Mesenchymal stem cell (in vitro differentiated cells and primary cell): ENCODE results near the gene STARD3.
"Not testable (repeated sequence)": the region's sequence is repeated elsewhere in the genome, so short reads cannot be mapped to it uniquely, and the experiment has no call there.

Experiments used
- DNase-seq: peaks from one replicate; pipeline ENCODE4 v3.0.0-alpha.2; 2013
- H2AFZ ChIP-seq: one replicate; pipeline ENCODE4 v1.6.1; 2013; ENCODE audit warnings: low read depth, mild to moderate bottlenecking, control low read depth, inconsistent platforms, low read length, moderate library complexity
- H2AK5ac ChIP-seq: 2 replicates; pipeline ENCODE4 v1.6.1; 2013; ENCODE audit warnings: low read length, moderate library complexity, mild to moderate bottlenecking, inconsistent platforms; ENCODE audit not compliant: severe bottlenecking
- H2BK120ac ChIP-seq: one replicate; pipeline ENCODE4 v1.6.1; 2013; ENCODE audit warnings: low read depth, mild to moderate bottlenecking, inconsistent platforms, low read length, moderate library complexity
- H2BK12ac ChIP-seq, 2 experiments: one replicate each; pipeline ENCODE4 v1.6.1; 2013; ENCODE audit warnings: inconsistent platforms in 2 of 2, low read length in 2 of 2, mild to moderate bottlenecking in 2 of 2, moderate library complexity in 2 of 2, control low read depth in 1 of 2
- H2BK15ac ChIP-seq: one replicate; pipeline ENCODE4 v1.6.1; 2013; ENCODE audit warnings: mild to moderate bottlenecking, low read depth, inconsistent platforms; ENCODE audit not compliant: poor library complexity, severe bottlenecking
- H2BK5ac ChIP-seq: 2 replicates; pipeline ENCODE4 v1.6.1; 2013; ENCODE audit warnings: low read depth, mild to moderate bottlenecking, low read length, control low read depth, inconsistent platforms; ENCODE audit not compliant: poor library complexity, severe bottlenecking
- H3K14ac ChIP-seq, 2 experiments: one replicate each; pipeline ENCODE4 v1.6.1; 2013; ENCODE audit warnings: inconsistent platforms in 2 of 2, low read length in 2 of 2, control low read depth in 1 of 2, mild to moderate bottlenecking in 1 of 2, moderate library complexity in 1 of 2
- H3K18ac ChIP-seq, 2 experiments: one replicate each; pipeline ENCODE4 v1.6.1; 2013; ENCODE audit warnings: inconsistent platforms in 2 of 2, low read length in 2 of 2, control low read depth in 1 of 2, low read depth in 1 of 2, mild to moderate bottlenecking in 1 of 2
- H3K23ac ChIP-seq, 2 experiments: one replicate each; pipeline ENCODE4 v1.6.1; 2013; ENCODE audit warnings: inconsistent platforms in 2 of 2, low read length in 2 of 2, mild to moderate bottlenecking in 2 of 2, moderate library complexity in 2 of 2, control low read depth in 1 of 2
- H3K27ac ChIP-seq: 2 replicates; pipeline ENCODE4 v1.5.1; 2013; ENCODE audit warnings: mild to moderate bottlenecking, moderate library complexity, low read length, control low read depth, inconsistent platforms; ENCODE audit not compliant: poor library complexity, severe bottlenecking
- H3K27me3 ChIP-seq, 2 experiments: 2 replicates each; pipeline versions ENCODE4 v1.6.1 to v1.7.0; 2013; ENCODE audit warnings: low read length in 2 of 2, mild to moderate bottlenecking in 2 of 2, moderate library complexity in 2 of 2, control low read depth in 1 of 2, inconsistent platforms in 1 of 2; ENCODE audit not compliant: control insufficient read depth in 1 of 2, insufficient read depth in 1 of 2
- H3K36me3 ChIP-seq, 2 experiments: 2 replicates each; pipeline versions ENCODE4 v1.6.1 to v1.7.0; 2013; ENCODE audit warnings: low read length in 2 of 2, control low read depth in 1 of 2, inconsistent platforms in 1 of 2, low read depth in 1 of 2, mild to moderate bottlenecking in 1 of 2; ENCODE audit not compliant: insufficient read depth in 2 of 2, control insufficient read depth in 1 of 2
- H3K4ac ChIP-seq, 2 experiments: one replicate each; pipeline ENCODE4 v1.6.1; 2013; ENCODE audit warnings: inconsistent platforms in 2 of 2, low read length in 2 of 2, mild to moderate bottlenecking in 2 of 2, moderate library complexity in 2 of 2, control low read depth in 1 of 2, low read depth in 1 of 2
- H3K4me1 ChIP-seq: 2 replicates; pipeline ENCODE4 v1.6.1; 2013; ENCODE audit warnings: low read depth, low read length, control low read depth; ENCODE audit not compliant: control insufficient read depth, insufficient read depth
- H3K4me2 ChIP-seq: 2 replicates; pipeline ENCODE4 v1.6.1; 2013; ENCODE audit warnings: low read length, mild to moderate bottlenecking, inconsistent platforms; ENCODE audit not compliant: poor library complexity, severe bottlenecking
- H3K4me3 ChIP-seq, 2 experiments: 2 replicates each; pipeline versions ENCODE4 v1.5.1 to v1.7.0; 2013; ENCODE audit warnings: low read length in 2 of 2, mild to moderate bottlenecking in 2 of 2, control low read depth in 1 of 2, low read depth in 1 of 2; ENCODE audit not compliant: insufficient read depth in 1 of 2
- H3K79me1 ChIP-seq: replicated peaks from 2 replicates; pipeline ENCODE4 v1.6.1; 2013; ENCODE audit warnings: mild to moderate bottlenecking, control low read depth, low read length, inconsistent platforms; ENCODE audit not compliant: poor library complexity, severe bottlenecking
- H3K9ac ChIP-seq: 2 replicates; pipeline ENCODE4 v1.7.0; 2013; ENCODE audit warnings: mild to moderate bottlenecking, low read length, moderate library complexity
- H3K9me3 ChIP-seq: 2 replicates; pipeline ENCODE4 v1.7.0; 2013; ENCODE audit warnings: mild to moderate bottlenecking, low read length; ENCODE audit not compliant: control insufficient read depth
- H4K8ac ChIP-seq: one replicate; pipeline ENCODE4 v1.6.1; 2013; ENCODE audit warnings: inconsistent platforms, mild to moderate bottlenecking, low read length, moderate library complexity
- H4K91ac ChIP-seq: one replicate; pipeline ENCODE4 v1.6.1; 2013; ENCODE audit warnings: mild to moderate bottlenecking, low read length, inconsistent platforms
- WGBS: methylation state at CpG from one replicate; pipeline ENCODE4 v1.1.7; 2013; ENCODE audit warnings: mixed read lengths; 5-methylcytosine and 5-hydroxymethylcytosine counted together

Gene STARD3

GRCh38 chr17:39709319-39709997, 72.5 kb downstream of the STARD3 start:
- no peak for DNase-seq
- Histone ChIP-seq H3K14ac (no peak overlapping the region), H2BK5ac (no peak overlapping the region), H3K27ac (no peak overlapping the region), H2BK15ac (no peak overlapping the region), H2AK5ac (no peak overlapping the region), H3K4me2 (no peak overlapping the region), H3K9ac (no peak overlapping the region), H4K91ac (no peak overlapping the region), H3K4me1 (peaks cover 18% of the 10 kb centered on the region), H2BK120ac (no peak overlapping the region), H3K23ac (no peak overlapping the region), H4K8ac (no peak overlapping the region), H2AFZ (no peak overlapping the region), H3K18ac (no peak overlapping the region), H3K36me3 (peaks cover 55 to 85% of the 10 kb centered on the region in 2 experiments), H3K79me1 (peaks cover 55% of the 10 kb centered on the region), H3K4ac (no peak overlapping the region), H2BK12ac (no peak overlapping the region), H3K27me3 (no peaks in the 10 kb centered on the region), H3K9me3 (no peaks in the 10 kb centered on the region), H3K4me3 (no peak overlapping the region)
- 96% methylated on average over 14 of the region's 14 CpGs for WGBS

DNA sequence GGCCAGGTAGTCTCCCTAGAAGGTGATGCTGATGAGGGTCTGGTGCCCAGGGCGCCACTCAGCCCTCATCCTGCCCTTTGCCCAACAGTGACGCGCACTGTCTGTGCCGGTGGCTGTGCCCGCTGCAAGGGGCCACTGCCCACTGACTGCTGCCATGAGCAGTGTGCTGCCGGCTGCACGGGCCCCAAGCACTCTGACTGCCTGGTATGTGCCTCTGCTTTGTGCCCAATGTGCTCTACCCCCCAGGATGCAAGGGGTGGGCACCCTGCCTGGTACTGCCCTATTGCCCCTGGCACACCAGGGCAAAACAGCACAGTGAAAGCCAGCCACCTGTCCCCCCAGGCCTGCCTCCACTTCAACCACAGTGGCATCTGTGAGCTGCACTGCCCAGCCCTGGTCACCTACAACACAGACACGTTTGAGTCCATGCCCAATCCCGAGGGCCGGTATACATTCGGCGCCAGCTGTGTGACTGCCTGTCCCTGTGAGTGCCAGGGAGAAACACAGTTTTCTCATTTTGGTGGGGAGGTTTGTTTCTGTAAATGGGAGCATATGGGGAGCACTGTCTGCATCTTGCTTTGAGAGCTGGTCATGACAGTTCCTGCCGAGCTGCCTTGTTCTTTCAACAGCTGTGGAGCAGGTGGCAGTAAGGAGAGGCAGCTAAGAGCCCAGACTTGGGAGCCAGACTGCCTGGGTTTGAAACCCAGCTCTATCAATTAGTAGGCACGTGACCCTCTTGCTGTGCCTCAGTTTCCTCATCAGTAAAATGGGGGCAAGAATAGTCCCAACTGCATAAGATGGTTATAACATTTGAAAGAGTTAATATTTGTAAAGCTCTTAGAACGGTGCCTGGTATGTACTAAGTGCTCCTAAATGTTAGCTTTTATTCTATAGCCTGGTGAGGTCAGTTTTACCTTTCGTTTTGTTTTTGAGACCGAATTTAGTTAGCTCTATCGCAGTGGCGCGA, 73.3 kb downstream of the STARD3 start:
- H4K8ac ChIP-seq = no peak overlapping the region
- no peak for DNase-seq
- H3K14ac ChIP-seq = no peak overlapping the region
- H4K91ac ChIP-seq = no peak overlapping the region
- H3K4me3 ChIP-seq = no peak overlapping the region
- no peak overlapping the region for H2BK12ac ChIP-seq
- H3K36me3 ChIP-seq = peaks cover 59 to 83% of the 10 kb centered on the region in 2 experiments
- no peak overlapping the region for H3K27ac ChIP-seq
- no peak overlapping the region for H2BK120ac ChIP-seq
- WGBS = 97% methylated on average over 20 of the region's 20 CpGs
- H3K4ac ChIP-seq = no peak overlapping the region
- no peak overlapping the region for H2BK15ac ChIP-seq
- H2BK5ac ChIP-seq = no peak overlapping the region
- no peaks in the 10 kb centered on the region for H3K9me3 ChIP-seq
- H3K9ac ChIP-seq = no peak overlapping the region
- H2AK5ac ChIP-seq = no peak overlapping the region
- no peak overlapping the region for H3K23ac ChIP-seq
- no peak overlapping the region for H3K4me2 ChIP-seq
- H2AFZ ChIP-seq = no peak overlapping the region
- H3K27me3 ChIP-seq = no peaks in the 10 kb centered on the region
- peaks cover 51% of the 10 kb centered on the region for H3K79me1 ChIP-seq
- no peak overlapping the region for H3K18ac ChIP-seq
- H3K4me1 ChIP-seq = peaks cover 11% of the 10 kb centered on the region

- not testable (repeated sequence) for H2BK15ac ChIP-seq, DNase-seq, H3K18ac ChIP-seq, H3K14ac ChIP-seq, H4K91ac ChIP-seq, H3K9ac ChIP-seq, H2AK5ac ChIP-seq, H3K27me3 ChIP-seq, H3K4ac ChIP-seq, H2BK12ac ChIP-seq, H3K23ac ChIP-seq, H2BK5ac ChIP-seq, H3K4me1 ChIP-seq, H2BK120ac ChIP-seq, H3K27ac ChIP-seq, H3K4me2 ChIP-seq, H4K8ac ChIP-seq, H2AFZ ChIP-seq, H3K4me3 ChIP-seq, H3K9me3 ChIP-seq
- 95% methylated on average over 11 of the region's 11 CpGs for WGBS
- H3K36me3 ChIP-seq = peaks cover 67 to 85% of the 10 kb centered on the region in 2 experiments
- peaks cover 52% of the 10 kb centered on the region for H3K79me1 ChIP-seq
Measured at GRCh38 chr17:39711071-39711470, 74.1 kb downstream of the STARD3 start.

- H3K18ac ChIP-seq = no peak overlapping the region
- H2AK5ac ChIP-seq = no peak overlapping the region
- H4K91ac ChIP-seq = no peak overlapping the region
- no peak overlapping the region for H3K27ac ChIP-seq
- no peak overlapping the region for H3K4ac ChIP-seq
- H3K27me3 ChIP-seq = no peaks in the 10 kb centered on the region
- H3K14ac ChIP-seq = no peak overlapping the region
- peaks cover 3% of the 10 kb centered on the region for H3K4me1 ChIP-seq
- H2BK15ac ChIP-seq = no peak overlapping the region
- no peak overlapping the region for H2AFZ ChIP-seq
- H2BK5ac ChIP-seq = no peak overlapping the region
- no peak overlapping the region for H2BK12ac ChIP-seq
- H3K9ac ChIP-seq = no peak overlapping the region
- DNase-seq = no peak
- peaks cover 74 to 85% of the 10 kb centered on the region in 2 experiments for H3K36me3 ChIP-seq
- no peak overlapping the region for H3K4me2 ChIP-seq
- 96% methylated on average over 10 of the region's 10 CpGs for WGBS
- H3K4me3 ChIP-seq = no peak overlapping the region
- no peaks in the 10 kb centered on the region for H3K9me3 ChIP-seq
- H4K8ac ChIP-seq = no peak overlapping the region
- H3K23ac ChIP-seq = no peak overlapping the region
- H3K79me1 ChIP-seq = peaks cover 51% of the 10 kb centered on the region
- no peak overlapping the region for H2BK120ac ChIP-seq
Measured at GRCh38 chr17:39711851-39712250, 74.9 kb downstream of the STARD3 start.
